Ecto neural progenitor cell (in vitro differentiated cells): Measurements from ENCODE around the gene IL13.

Experiments
- DNase-seq: peaks from one replicate; pipeline ENCODE4 v3.0.0-alpha.2; 2018; ENCODE audit warnings: low spot score

IL13 gene

GRCh38 chr5:132669966-132670882, 12.3 kb downstream of the IL13 start:
- no peak for DNase-seq

- no peak for DNase-seq
Measured at GRCh38 chr5:132671000-132671399, 13.0 kb downstream of the IL13 start.

GRCh38 chr5:132673488-132673887, 15.5 kb downstream of the IL13 start:
- DNase-seq = no peak

GRCh38 chr5:132673939-132674630, 16.1 kb downstream of the IL13 start, which contains the start of gene IL4:
Gene IL4, plus strand, starts transcription at chr5:132673989. Its CDS starts 62 bp downstream, at chr5:132674051.
- no peak for DNase-seq

GRCh38 chr5:132674671-132675506, 16.9 kb downstream of the IL13 start:
- no peak for DNase-seq

- DNase-seq = no peak
Measured at GRCh38 chr5:132675936-132676689, 18.1 kb downstream of the IL13 start.

GRCh38 chr5:132677191-132677590, 19.2 kb downstream of the IL13 start:
- DNase-seq = no peak

- no peak for DNase-seq
Measured at GRCh38 chr5:132677682-132678400, 19.9 kb downstream of the IL13 start.

GRCh38 chr5:132678735-132679134, 20.8 kb downstream of the IL13 start:
- no peak for DNase-seq

GRCh38 chr5:132679166-132679565, 21.2 kb downstream of the IL13 start:
- DNase-seq = no peak

- no peak for DNase-seq
Measured at GRCh38 chr5:132679717-132680380, 21.9 kb downstream of the IL13 start.

GRCh38 chr5:132680780-132681475, 23.0 kb downstream of the IL13 start:
- DNase-seq = no peak

GRCh38 chr5:132681476-132681831, 23.5 kb downstream of the IL13 start:
- DNase-seq = no peak

GRCh38 chr5:132681983-132682382, 24.0 kb downstream of the IL13 start:
- no peak for DNase-seq

GRCh38 chr5:132684491-132684890, 26.5 kb downstream of the IL13 start:
- DNase-seq = no peak

- DNase-seq = no peak
Measured at GRCh38 chr5:132684922-132685720, 27.1 kb downstream of the IL13 start.

- no peak for DNase-seq
Measured at GRCh38 chr5:132686193-132686592, 28.2 kb downstream of the IL13 start.

- DNase-seq = no peak
Measured at GRCh38 chr5:132687995-132688394, 30.0 kb downstream of the IL13 start.
